ENCODE measurements around the gene RPRD1A. TPM values are rescaled to one million over a fixed set of nuclear protein-coding genes. Genes with fewer than 3 reads are reported as not detected.
A peak's percentile ranks its signal among the peaks of the same experiment; 100 is the strongest.
"Not testable (repeated sequence)": the region's sequence is repeated elsewhere in the genome, so short reads cannot be mapped to it uniquely, and the experiment has no call there.

RPRD1A gene, protein sequence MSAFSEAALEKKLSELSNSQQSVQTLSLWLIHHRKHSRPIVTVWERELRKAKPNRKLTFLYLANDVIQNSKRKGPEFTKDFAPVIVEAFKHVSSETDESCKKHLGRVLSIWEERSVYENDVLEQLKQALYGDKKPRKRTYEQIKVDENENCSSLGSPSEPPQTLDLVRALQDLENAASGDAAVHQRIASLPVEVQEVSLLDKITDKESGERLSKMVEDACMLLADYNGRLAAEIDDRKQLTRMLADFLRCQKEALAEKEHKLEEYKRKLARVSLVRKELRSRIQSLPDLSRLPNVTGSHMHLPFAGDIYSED
- total RNA-seq (ENCODE audit: low replicate concordance) = 41.0 and 52.4 TPM in 2 replicates
- long read RNA-seq, full-length matches to known transcripts = 46 of 67 reads
- long read RNA-seq, partial matches to known transcripts = 15 of 67 reads
- long read RNA-seq, other reads (novel, unspliced or antisense) = 6 of 67 reads

DNA sequence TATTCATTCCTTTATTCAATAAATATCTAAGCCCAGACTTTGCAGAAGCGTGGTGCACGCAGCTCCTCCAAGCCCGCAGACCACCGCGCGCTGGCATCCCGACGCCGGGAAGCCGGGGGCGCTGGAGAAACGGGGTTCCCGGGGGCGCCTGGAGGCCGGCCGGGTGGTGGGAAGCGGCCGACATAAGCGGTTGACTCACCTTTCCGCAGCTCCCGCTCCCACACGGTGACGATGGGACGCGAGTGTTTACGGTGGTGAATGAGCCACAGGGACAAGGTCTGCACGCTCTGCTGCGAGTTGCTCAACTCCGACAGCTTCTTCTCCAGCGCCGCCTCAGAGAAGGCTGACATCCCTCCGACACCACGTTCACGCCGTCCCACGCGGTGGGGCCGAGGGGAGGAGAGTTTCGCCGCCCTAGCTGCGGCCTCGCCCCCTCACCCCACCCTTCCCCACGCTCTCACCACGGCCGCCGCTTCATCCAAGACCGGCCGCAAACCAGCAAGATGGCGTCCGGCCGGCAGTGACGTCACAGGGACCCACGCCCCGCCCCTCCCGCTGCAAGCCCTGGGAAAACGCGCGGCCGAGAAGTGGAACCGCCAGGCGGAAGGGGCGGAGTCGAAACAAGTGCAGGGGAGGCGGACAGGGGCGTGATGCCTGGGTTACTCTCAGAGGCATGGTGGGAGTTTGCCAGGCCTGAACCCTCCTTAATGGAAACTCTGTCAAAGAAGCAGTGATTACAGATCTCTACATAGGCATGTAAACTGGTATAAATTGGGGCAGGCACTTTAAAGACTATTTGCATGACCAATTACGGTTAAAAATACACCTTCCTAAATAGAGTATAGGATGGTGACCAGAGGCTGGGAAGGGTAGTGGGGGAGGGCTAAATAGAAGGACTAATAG is at the start of gene RPRD1A:
TSS of gene RPRD1A (minus strand) at position 505 of the 903 bp plus-strand sequence. CDS start at position 350, 155 bp downstream.
- Mint-ChIP-seq H3K36me3 (peaks cover 18% of the 10 kb centered on the region), H3K4me3 (peak within 1 kb of the TSS; percentile 98), H3K4me1 (ENCODE audit: unreplicated experiment) (peaks cover 19% of the 10 kb centered on the region), H3K27me3 (no peaks in the 10 kb centered on the region), H3K27ac (peak within 1 kb of the TSS; percentile 97), H3K9me3 (no peaks in the 10 kb centered on the region)
- DNase-seq (ENCODE audit: extremely low spot score, unreplicated experiment) = peak; percentile 97
- TF ChIP-seq, protein P1, sequence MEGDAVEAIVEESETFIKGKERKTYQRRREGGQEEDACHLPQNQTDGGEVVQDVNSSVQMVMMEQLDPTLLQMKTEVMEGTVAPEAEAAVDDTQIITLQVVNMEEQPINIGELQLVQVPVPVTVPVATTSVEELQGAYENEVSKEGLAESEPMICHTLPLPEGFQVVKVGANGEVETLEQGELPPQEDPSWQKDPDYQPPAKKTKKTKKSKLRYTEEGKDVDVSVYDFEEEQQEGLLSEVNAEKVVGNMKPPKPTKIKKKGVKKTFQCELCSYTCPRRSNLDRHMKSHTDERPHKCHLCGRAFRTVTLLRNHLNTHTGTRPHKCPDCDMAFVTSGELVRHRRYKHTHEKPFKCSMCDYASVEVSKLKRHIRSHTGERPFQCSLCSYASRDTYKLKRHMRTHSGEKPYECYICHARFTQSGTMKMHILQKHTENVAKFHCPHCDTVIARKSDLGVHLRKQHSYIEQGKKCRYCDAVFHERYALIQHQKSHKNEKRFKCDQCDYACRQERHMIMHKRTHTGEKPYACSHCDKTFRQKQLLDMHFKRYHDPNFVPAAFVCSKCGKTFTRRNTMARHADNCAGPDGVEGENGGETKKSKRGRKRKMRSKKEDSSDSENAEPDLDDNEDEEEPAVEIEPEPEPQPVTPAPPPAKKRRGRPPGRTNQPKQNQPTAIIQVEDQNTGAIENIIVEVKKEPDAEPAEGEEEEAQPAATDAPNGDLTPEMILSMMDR (conservative IDR thresholded peaks at IDR 0.05) = no peak

DNA sequence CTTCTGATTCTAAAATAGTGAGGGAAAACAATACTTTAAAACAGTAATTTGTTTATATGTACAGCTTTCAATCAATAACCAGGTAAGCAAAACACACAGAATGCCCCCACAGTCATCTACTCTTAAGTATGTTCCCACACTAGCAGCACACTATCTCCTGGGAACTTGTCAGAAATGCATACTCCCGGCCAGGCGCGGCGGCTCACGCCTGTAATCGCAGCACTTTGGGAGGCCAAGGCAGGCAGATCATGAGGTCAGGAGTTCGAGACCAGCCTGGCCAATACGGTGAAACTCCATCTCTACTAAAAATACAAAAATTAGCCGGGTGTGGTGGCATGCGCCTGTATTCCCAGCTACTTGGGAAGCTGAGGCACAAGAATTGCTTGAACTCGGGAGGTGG is 49.4 kb upstream of the RPRD1A start:
- H3K27me3 Mint-ChIP-seq; H3K27ac Mint-ChIP-seq; H3K4me3 Mint-ChIP-seq; H3K9me3 Mint-ChIP-seq; H3K4me1 Mint-ChIP-seq (ENCODE audit: unreplicated experiment); DNase-seq (ENCODE audit: extremely low spot score, unreplicated experiment): not testable (repeated sequence)
- peaks cover 35% of the 10 kb centered on the region for H3K36me3 Mint-ChIP-seq

DNA sequence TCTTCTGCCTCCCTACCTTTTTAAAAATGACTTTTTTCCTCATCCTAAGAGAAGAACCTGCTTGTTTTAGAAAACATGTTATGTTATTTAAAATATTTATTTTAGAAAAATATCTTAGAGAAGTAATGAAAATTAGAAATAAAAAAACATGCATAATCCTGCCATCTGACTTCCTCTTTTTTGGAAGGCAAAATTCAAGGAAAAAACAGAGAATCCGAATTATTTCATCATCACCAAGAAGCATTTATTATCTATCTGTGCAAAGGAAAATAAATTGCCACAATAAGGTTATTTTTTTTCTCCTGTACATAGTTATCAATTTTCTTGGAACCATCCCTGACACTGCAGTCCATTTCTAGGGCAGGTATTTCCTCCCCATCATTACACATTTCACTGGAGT is 47.4 kb upstream of the RPRD1A start:
- Mint-ChIP-seq H3K27me3 (no peaks in the 10 kb centered on the region), H3K27ac (no peak overlapping the region), H3K9me3 (no peaks in the 10 kb centered on the region), H3K4me1 (ENCODE audit: unreplicated experiment) (no peaks in the 10 kb centered on the region), H3K4me3 (no peak overlapping the region), H3K36me3 (peaks cover 42% of the 10 kb centered on the region)
- TF ChIP-seq, protein P1 (conservative IDR thresholded peaks at IDR 0.05) = no peak
- no peak for DNase-seq (ENCODE audit: extremely low spot score, unreplicated experiment)

DNA sequence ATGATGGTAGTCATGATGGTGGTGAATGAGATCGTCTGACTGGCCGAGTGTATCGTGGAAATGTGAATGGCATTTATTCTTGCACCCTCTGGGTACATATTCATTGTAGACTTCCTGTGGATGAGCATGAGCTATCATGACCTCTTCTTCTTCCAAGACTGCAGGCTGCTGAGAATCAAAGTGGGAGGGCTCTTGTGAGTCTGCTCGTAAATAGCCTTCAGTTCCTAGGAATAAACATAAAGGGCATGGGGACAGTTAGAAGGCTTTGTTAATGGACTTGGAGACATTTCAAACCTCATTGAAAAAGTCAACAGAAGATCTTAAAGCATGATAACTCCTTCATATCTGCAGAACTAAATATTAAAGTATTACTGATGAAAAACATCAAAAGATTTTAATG is 46.9 kb upstream of the RPRD1A start:
- peaks cover 45% of the 10 kb centered on the region for H3K36me3 Mint-ChIP-seq
- no peaks in the 10 kb centered on the region for H3K9me3 Mint-ChIP-seq
- H3K27me3 Mint-ChIP-seq = no peaks in the 10 kb centered on the region
- no peak overlapping the region for H3K4me3 Mint-ChIP-seq
- DNase-seq (ENCODE audit: extremely low spot score, unreplicated experiment) = no peak
- no peak overlapping the region for H3K27ac Mint-ChIP-seq
- TF ChIP-seq, protein P1 (conservative IDR thresholded peaks at IDR 0.05) = no peak
- no peaks in the 10 kb centered on the region for H3K4me1 Mint-ChIP-seq (ENCODE audit: unreplicated experiment)

DNA sequence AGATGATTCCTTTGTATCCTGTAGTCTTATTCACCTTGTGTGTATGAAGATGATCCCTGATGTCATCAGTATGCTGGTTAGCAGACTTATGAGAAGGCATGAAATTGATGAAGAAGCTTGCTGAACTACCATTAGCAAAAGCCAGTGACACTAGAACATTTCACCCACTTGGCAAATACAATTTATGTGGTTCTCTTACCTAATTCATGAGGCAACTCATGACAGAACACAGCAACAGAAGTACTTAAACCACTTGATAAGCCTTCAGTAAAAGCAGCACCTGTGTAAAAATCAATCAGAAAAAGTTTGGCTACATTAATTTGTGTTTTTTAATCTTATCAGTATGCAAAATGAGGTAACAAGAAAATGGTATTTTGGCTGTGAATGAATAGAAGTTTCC is 44.9 kb upstream of the RPRD1A start:
- H3K9me3 Mint-ChIP-seq = no peaks in the 10 kb centered on the region
- peaks cover 40% of the 10 kb centered on the region for H3K36me3 Mint-ChIP-seq
- no peak for DNase-seq (ENCODE audit: extremely low spot score, unreplicated experiment)
- no peaks in the 10 kb centered on the region for H3K4me1 Mint-ChIP-seq (ENCODE audit: unreplicated experiment)
- TF ChIP-seq, protein P1 (conservative IDR thresholded peaks at IDR 0.05) = no peak
- H3K27me3 Mint-ChIP-seq = no peaks in the 10 kb centered on the region
- no peak overlapping the region for H3K27ac Mint-ChIP-seq
- H3K4me3 Mint-ChIP-seq = no peak overlapping the region
